Neuronal stem cell (in vitro differentiated cells): ENCODE results near the gene ANKRD27.
A peak's percentile ranks its signal among the peaks of the same experiment; 100 is the strongest.

Experiments
- DNase-seq: peaks from one replicate; pipeline ENCODE4 v3.0.0-alpha.2; 2013; ENCODE audit warnings: low spot score
- H2AFZ ChIP-seq: one replicate; pipeline ENCODE4 v1.6.1; 2013; ENCODE audit warnings: mild to moderate bottlenecking, low read length, inconsistent platforms
- H2AK5ac ChIP-seq: 2 replicates; pipeline ENCODE4 v1.6.1; 2013; ENCODE audit warnings: low read depth, mild to moderate bottlenecking, inconsistent platforms, low read length, moderate library complexity, mixed read lengths
- H2BK120ac ChIP-seq: 2 replicates; pipeline ENCODE4 v1.6.1; 2013; ENCODE audit warnings: low read depth, mild to moderate bottlenecking, inconsistent platforms, low read length, moderate library complexity, mixed read lengths
- H2BK12ac ChIP-seq: one replicate; pipeline ENCODE4 v1.6.1; 2013; ENCODE audit warnings: low read length, inconsistent platforms
- H2BK15ac ChIP-seq: 2 replicates; pipeline ENCODE4 v1.6.1; 2013; ENCODE audit warnings: mild to moderate bottlenecking, low read length, inconsistent platforms, mixed read lengths
- H2BK5ac ChIP-seq: one replicate; pipeline ENCODE4 v1.6.1; 2013; ENCODE audit warnings: inconsistent platforms, mild to moderate bottlenecking, low read length, moderate library complexity
- H3K14ac ChIP-seq: one replicate; pipeline ENCODE4 v1.6.1; 2013; ENCODE audit warnings: low read length, inconsistent platforms
- H3K18ac ChIP-seq: 2 replicates; pipeline ENCODE4 v1.6.1; 2013; ENCODE audit warnings: low read length, inconsistent platforms
- H3K23ac ChIP-seq: 2 replicates; pipeline ENCODE4 v1.6.1; 2013; ENCODE audit warnings: low read depth, mild to moderate bottlenecking, mixed read lengths, low read length, inconsistent platforms; ENCODE audit not compliant: poor library complexity
- H3K27ac ChIP-seq: replicated peaks from 3 replicates; pipeline ENCODE4 v1.5.1; 2013; ENCODE audit warnings: low read length, inconsistent platforms
- H3K27me3 ChIP-seq, 3 experiments: 2 replicates each; pipeline ENCODE4 v1.6.1; 2013; ENCODE audit warnings: low read length in 3 of 3, mild to moderate bottlenecking in 2 of 3, inconsistent platforms in 1 of 3, low read depth in 1 of 3, mixed read lengths in 1 of 3, moderate library complexity in 1 of 3; ENCODE audit not compliant: control insufficient read depth in 3 of 3, insufficient read depth in 3 of 3
- H3K36me3 ChIP-seq, 2 donors: replicated peaks in 1 of 2; 2 replicates each; pipeline ENCODE4 v1.6.1; 2013; ENCODE audit warnings: low read length in 2 of 2; ENCODE audit not compliant: control insufficient read depth in 2 of 2, insufficient read depth in 2 of 2
- H3K4ac ChIP-seq: 2 replicates; pipeline ENCODE4 v1.6.1; 2013; ENCODE audit warnings: inconsistent platforms, mild to moderate bottlenecking, low read length, moderate library complexity
- H3K4me1 ChIP-seq, 2 donors: 1 replicate in 1 of 2; 2 replicates in 1 of 2; pipeline ENCODE4 v1.6.1; 2013; ENCODE audit warnings: low read length in 2 of 2, low read depth in 1 of 2; ENCODE audit not compliant: control insufficient read depth in 2 of 2, insufficient read depth in 1 of 2
- H3K4me2 ChIP-seq: one replicate; pipeline ENCODE4 v1.6.1; 2013; ENCODE audit warnings: mild to moderate bottlenecking, low read length, inconsistent platforms; ENCODE audit not compliant: insufficient read depth, poor library complexity, severe bottlenecking
- H3K4me3 ChIP-seq, 2 donors: 2 replicates each; pipeline ENCODE4 v1.5.1; 2013; ENCODE audit warnings: low read length in 2 of 2, mild to moderate bottlenecking in 2 of 2, inconsistent platforms in 1 of 2, moderate library complexity in 1 of 2
- H3K79me1 ChIP-seq: one replicate; pipeline ENCODE4 v1.6.1; 2013; ENCODE audit warnings: low read depth, mild to moderate bottlenecking, inconsistent platforms, low read length, moderate library complexity
- H3K9ac ChIP-seq: one replicate; pipeline ENCODE4 v1.6.1; 2013; ENCODE audit warnings: mild to moderate bottlenecking, low read depth, low read length, inconsistent platforms; ENCODE audit not compliant: poor library complexity
- H3K9me3 ChIP-seq, 2 donors: replicated peaks in 1 of 2; 2 replicates each; pipeline versions ENCODE3 to v1.6.1; 2013; ENCODE audit warnings: low read length in 2 of 2, mild to moderate bottlenecking in 2 of 2, inconsistent platforms in 1 of 2, low read depth in 1 of 2, mixed read lengths in 1 of 2, moderate library complexity in 1 of 2; ENCODE audit not compliant: control insufficient read depth in 2 of 2, insufficient read depth in 1 of 2
- H4K8ac ChIP-seq: one replicate; pipeline ENCODE4 v1.6.1; 2013; ENCODE audit warnings: low read depth, mild to moderate bottlenecking, inconsistent platforms, low read length, moderate library complexity
- H4K91ac ChIP-seq: one replicate; pipeline ENCODE4 v1.6.1; 2013; ENCODE audit warnings: low read length, low read depth, mild to moderate bottlenecking, inconsistent platforms; ENCODE audit not compliant: poor library complexity
- WGBS, 2 donors: extraction: QIAGEN DNeasy Blood & Tissue Kit; methylation state at CpG; one replicate each; pipeline ENCODE4 v1.1.7; 2013; ENCODE audit warnings: missing lambda C conversion rate in 2 of 2, mixed read lengths in 1 of 2; ENCODE audit not compliant: insufficient read length in 2 of 2, insufficient replicate concordance in 1 of 2; ENCODE audit errors: extremely low coverage in 2 of 2; 5-methylcytosine and 5-hydroxymethylcytosine counted together

ANKRD27 gene

GRCh38 chr19:32599736-32600157 lies 75.2 kb downstream of the ANKRD27 start:
- Histone ChIP-seq H3K4me2 (no peak overlapping the region), H3K79me1 (no peaks in the 10 kb centered on the region), H3K4ac (no peak overlapping the region), H3K36me3 (peaks cover 28 to 78% of the 10 kb centered on the region in 2 donors), H4K91ac (no peak overlapping the region), H3K27me3 (no peaks in the 10 kb centered on the region), H3K23ac (no peak overlapping the region), H3K4me3 (no peak overlapping the region), H4K8ac (no peak overlapping the region), H3K4me1 (no peaks in the 10 kb centered on the region), H2BK5ac (no peak overlapping the region), H3K14ac (no peak overlapping the region), H2BK12ac (no peak overlapping the region), H3K9ac (no peak overlapping the region), H2BK15ac (no peak overlapping the region), H2AFZ (no peak overlapping the region), H3K9me3 (no peaks in the 10 kb centered on the region), H3K18ac (no peak overlapping the region), H2BK120ac (no peak overlapping the region), H3K27ac (no peak overlapping the region), H2AK5ac (no peak overlapping the region)
- peak; percentile 40 for DNase-seq
- WGBS, 2 donors = no CpG with 5 or more reads among the region's 2 CpGs

- no peak overlapping the region for H2BK120ac ChIP-seq
- DNase-seq = no peak
- H3K18ac ChIP-seq = no peak overlapping the region
- no peak overlapping the region for H2BK15ac ChIP-seq
- no peak overlapping the region for H4K8ac ChIP-seq
- peaks cover 28 to 80% of the 10 kb centered on the region in 2 donors for H3K36me3 ChIP-seq
- H3K23ac ChIP-seq = no peak overlapping the region
- H3K27me3 ChIP-seq = no peaks in the 10 kb centered on the region
- no CpG with 5 or more reads among the region's 6 CpGs for WGBS, 2 donors
- H2AK5ac ChIP-seq = no peak overlapping the region
- H3K9me3 ChIP-seq = no peaks in the 10 kb centered on the region
- no peaks in the 10 kb centered on the region for H3K79me1 ChIP-seq
- no peak overlapping the region for H3K9ac ChIP-seq
- H2BK12ac ChIP-seq = no peak overlapping the region
- H3K4me1 ChIP-seq = no peaks in the 10 kb centered on the region
- no peak overlapping the region for H2BK5ac ChIP-seq
- no peak overlapping the region for H3K27ac ChIP-seq
- no peak overlapping the region for H4K91ac ChIP-seq
- H3K14ac ChIP-seq = no peak overlapping the region
- H3K4me3 ChIP-seq = no peak overlapping the region
- no peak overlapping the region for H3K4ac ChIP-seq
- H3K4me2 ChIP-seq = no peak overlapping the region
- H2AFZ ChIP-seq = no peak overlapping the region
Measured at GRCh38 chr19:32599258-32599657, 75.7 kb downstream of the ANKRD27 start.

- Histone ChIP-seq H3K14ac (no peak overlapping the region), H2BK120ac (no peak overlapping the region), H4K8ac (no peak overlapping the region), H3K9ac (peak overlapping the region; percentile 60), H3K79me1 (no peaks in the 10 kb centered on the region), H3K4me3 (peak overlapping the region in 1 of 2 donors; percentile 19), H3K4me2 (no peak overlapping the region), H3K4me1 (no peaks in the 10 kb centered on the region), H2AK5ac (no peak overlapping the region), H3K9me3 (peaks cover 0 to 2% of the 10 kb centered on the region in 2 donors), H4K91ac (no peak overlapping the region), H3K36me3 (peaks cover 26 to 79% of the 10 kb centered on the region in 2 donors), H2BK12ac (no peak overlapping the region), H3K18ac (no peak overlapping the region), H2BK15ac (no peak overlapping the region), H3K27me3 (no peaks in the 10 kb centered on the region), H3K27ac (no peak overlapping the region), H2BK5ac (no peak overlapping the region), H3K4ac (no peak overlapping the region), H3K23ac (no peak overlapping the region), H2AFZ (no peak overlapping the region)
- DNase-seq = no peak
- no CpG with 5 or more reads among the region's 11 CpGs for WGBS, 2 donors
Measured at GRCh38 chr19:32598022-32598421, 77.0 kb downstream of the ANKRD27 start.

- Histone ChIP-seq H3K79me1 (no peaks in the 10 kb centered on the region), H2BK5ac (no peak overlapping the region), H3K23ac (no peak overlapping the region), H3K4ac (no peak overlapping the region), H3K9ac (no peak overlapping the region), H2BK12ac (no peak overlapping the region), H3K14ac (no peak overlapping the region), H2AFZ (no peak overlapping the region), H3K18ac (no peak overlapping the region), H3K36me3 (peaks cover 22 to 70% of the 10 kb centered on the region in 2 donors), H2AK5ac (no peak overlapping the region), H2BK120ac (no peak overlapping the region), H3K4me3 (no peak overlapping the region), H2BK15ac (no peak overlapping the region), H3K27me3 (no peaks in the 10 kb centered on the region), H3K9me3 (peaks cover 0 to 2% of the 10 kb centered on the region in 2 donors), H3K4me2 (no peak overlapping the region), H4K91ac (no peak overlapping the region), H3K4me1 (no peaks in the 10 kb centered on the region), H3K27ac (no peak overlapping the region), H4K8ac (no peak overlapping the region)
- WGBS, 2 donors = no CpG with 5 or more reads among the region's 6 CpGs
- no peak for DNase-seq
Measured at GRCh38 chr19:32595491-32595890, 79.5 kb downstream of the ANKRD27 start.
